ENCODE measurements around the gene HNRNPC.

DNA sequence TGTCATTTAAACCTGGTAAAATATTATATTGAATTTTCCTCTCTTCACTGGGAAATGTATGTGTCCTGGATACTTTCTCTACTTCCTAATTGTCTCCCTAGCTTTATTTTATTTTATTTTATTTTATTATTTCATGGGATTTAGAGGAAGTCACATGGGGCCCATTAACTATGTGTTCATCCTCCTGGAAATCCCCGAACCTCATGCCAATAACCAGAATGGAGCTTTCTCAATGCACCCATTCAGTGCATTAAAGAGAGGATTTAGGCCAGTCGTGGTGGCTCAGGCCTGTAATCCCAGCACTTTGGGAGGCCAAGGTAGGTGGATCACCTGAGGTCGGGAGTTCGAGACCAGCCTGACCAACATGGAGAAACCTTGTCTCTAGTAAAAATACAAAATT is 9.4 kb upstream of the HNRNPC start:
- TF ChIP-seq EZH2phosphoT487 (IDR thresholded peaks at IDR 0.05; ENCODE audit: insufficient read depth, low read depth) (no peak), EZH2 (IDR thresholded peaks at IDR 0.05; ENCODE audit: insufficient read depth, poor library complexity, severe bottlenecking) (no peak)
